Raji (cell line): ENCODE data around the gene TOM1L2.

Experiments
- POLR2A ChIP-seq: IDR thresholded peaks from 2 replicates; pipeline ENCODE4 v1.6.1; 2011; ENCODE audit warnings: low read depth, low read length, control low read depth; ENCODE audit not compliant: insufficient read depth

TOM1L2 gene

GRCh38 chr17:18004884-18005305 lies 32.7 kb upstream of the TOM1L2 start:
- TF ChIP-seq POLR2A = no peak

- TF ChIP-seq POLR2A = no peak
Observed at GRCh38 chr17:18004345-18004744, 32.1 kb upstream of the TOM1L2 start.

- no peak for TF ChIP-seq POLR2A
Observed at GRCh38 chr17:18002171-18002570, 30.0 kb upstream of the TOM1L2 start.

- no peak for TF ChIP-seq POLR2A
Observed at GRCh38 chr17:18000030-18000408, 27.8 kb upstream of the TOM1L2 start.

- no peak for TF ChIP-seq POLR2A
Observed at GRCh38 chr17:17999364-18000029, 27.3 kb upstream of the TOM1L2 start.

GRCh38 chr17:17998934-17999333 lies 26.7 kb upstream of the TOM1L2 start:
- TF ChIP-seq POLR2A = no peak

GRCh38 chr17:17994271-17995069 lies 22.3 kb upstream of the TOM1L2 start:
- no peak for TF ChIP-seq POLR2A

GRCh38 chr17:17993852-17994251 lies 21.7 kb upstream of the TOM1L2 start:
- no peak for TF ChIP-seq POLR2A

GRCh38 chr17:17993366-17993765 lies 21.2 kb upstream of the TOM1L2 start:
- no peak for TF ChIP-seq POLR2A

GRCh38 chr17:17990282-17990681 lies 18.1 kb upstream of the TOM1L2 start:
- TF ChIP-seq POLR2A = no peak

- no peak for TF ChIP-seq POLR2A
Observed at GRCh38 chr17:17989618-17990017, 17.4 kb upstream of the TOM1L2 start.

- TF ChIP-seq POLR2A = no peak
Observed at GRCh38 chr17:17989081-17989480, 16.9 kb upstream of the TOM1L2 start.

GRCh38 chr17:17988427-17988945 lies 16.3 kb upstream of the TOM1L2 start:
- no peak for TF ChIP-seq POLR2A

GRCh38 chr17:17987901-17988300 lies 15.7 kb upstream of the TOM1L2 start:
- no peak for TF ChIP-seq POLR2A

- TF ChIP-seq POLR2A = no peak
Observed at GRCh38 chr17:17987187-17987896, 15.1 kb upstream of the TOM1L2 start.

- TF ChIP-seq POLR2A = no peak
Observed at GRCh38 chr17:17985555-17985954, 13.4 kb upstream of the TOM1L2 start.
